22Rv1 (cell line): ENCODE results near the gene PLA2G5.

Experiments used
- H3K27ac ChIP-seq: fragments of 450-650 bp; 2 replicates; pipeline ENCODE4 v1.5.1; 2017
- CTCF ChIP-seq: fragments of 450-650 bp; IDR thresholded peaks from 2 replicates; pipeline ENCODE4 v1.5.1; 2017; ENCODE audit warnings: mild to moderate bottlenecking
- ZFX ChIP-seq: fragments of 450-650 bp; IDR thresholded peaks from 2 replicates; pipeline ENCODE4 v1.6.1; 2017; ENCODE audit warnings: antibody characterized with exemption, borderline replicate concordance

PLA2G5 gene

GRCh38 chr1:20068722-20069121, 1.3 kb upstream of the PLA2G5 start:
- no peak overlapping the region for H3K27ac ChIP-seq
- TF ChIP-seq ZFX (no peak), CTCF (no peak)

GRCh38 chr1:20070357-20070756, 363 bp downstream of the PLA2G5 start:
- H3K27ac ChIP-seq, result no peak overlapping the region
- TF ChIP-seq CTCF (no peak), ZFX (no peak)

- TF ChIP-seq ZFX, result no peak
- no peak for TF ChIP-seq CTCF
- H3K27ac ChIP-seq, result no peak overlapping the region
Measured at GRCh38 chr1:20071416-20071815, 1.4 kb downstream of the PLA2G5 start.

- no peak overlapping the region for H3K27ac ChIP-seq
- TF ChIP-seq CTCF, result no peak
- no peak for TF ChIP-seq ZFX
Measured at GRCh38 chr1:20072771-20073170, 2.8 kb downstream of the PLA2G5 start.

GRCh38 chr1:20073256-20073655, 3.3 kb downstream of the PLA2G5 start:
- TF ChIP-seq ZFX (no peak), CTCF (no peak)
- no peak overlapping the region for H3K27ac ChIP-seq

- H3K27ac ChIP-seq, result no peak overlapping the region
- TF ChIP-seq CTCF (no peak), ZFX (no peak)
Measured at GRCh38 chr1:20074055-20074724, 4.2 kb downstream of the PLA2G5 start.

- no peak overlapping the region for H3K27ac ChIP-seq
- TF ChIP-seq ZFX (no peak), CTCF (no peak)
Measured at GRCh38 chr1:20074725-20075171, 4.8 kb downstream of the PLA2G5 start.
